MM.1S (cell line): Measurements from ENCODE around the gene DRICH1.

Experiments
- EZH2phosphoT487 ChIP-seq: fragments of 300-600 bp; sonication (generic); IDR thresholded peaks from 2 replicates; pipeline ENCODE4 v1.6.1; 2018; ENCODE audit warnings: antibody characterized with exemption, low read length
- TF ChIP-seq, protein P1 (sequence below): fragments of 300-600 bp; sonication (generic); IDR thresholded peaks from 2 replicates; pipeline ENCODE4 v1.5.1; 2016; ENCODE audit warnings: antibody characterized with exemption, low read length, mixed read lengths

DNA sequence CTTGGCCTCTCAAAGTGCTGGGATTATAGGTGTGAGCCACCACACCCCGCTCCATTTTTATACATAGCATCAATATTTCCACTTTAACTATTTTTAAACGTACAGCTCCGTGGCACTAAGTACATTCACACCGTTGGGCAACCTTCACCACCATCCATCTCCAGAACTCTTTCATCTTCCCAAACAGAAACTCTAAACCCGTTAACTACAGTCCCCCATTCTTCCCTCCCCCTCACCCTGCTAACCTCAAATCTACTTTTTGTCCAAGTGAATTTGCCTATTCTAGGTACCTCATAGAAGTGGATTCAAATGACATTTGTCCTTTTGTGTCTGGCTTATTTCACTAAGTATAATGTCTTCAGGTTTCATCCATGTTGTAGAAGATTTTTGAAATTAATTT lies 55.4 kb downstream of the DRICH1 start:
- TF ChIP-seq, protein P1, sequence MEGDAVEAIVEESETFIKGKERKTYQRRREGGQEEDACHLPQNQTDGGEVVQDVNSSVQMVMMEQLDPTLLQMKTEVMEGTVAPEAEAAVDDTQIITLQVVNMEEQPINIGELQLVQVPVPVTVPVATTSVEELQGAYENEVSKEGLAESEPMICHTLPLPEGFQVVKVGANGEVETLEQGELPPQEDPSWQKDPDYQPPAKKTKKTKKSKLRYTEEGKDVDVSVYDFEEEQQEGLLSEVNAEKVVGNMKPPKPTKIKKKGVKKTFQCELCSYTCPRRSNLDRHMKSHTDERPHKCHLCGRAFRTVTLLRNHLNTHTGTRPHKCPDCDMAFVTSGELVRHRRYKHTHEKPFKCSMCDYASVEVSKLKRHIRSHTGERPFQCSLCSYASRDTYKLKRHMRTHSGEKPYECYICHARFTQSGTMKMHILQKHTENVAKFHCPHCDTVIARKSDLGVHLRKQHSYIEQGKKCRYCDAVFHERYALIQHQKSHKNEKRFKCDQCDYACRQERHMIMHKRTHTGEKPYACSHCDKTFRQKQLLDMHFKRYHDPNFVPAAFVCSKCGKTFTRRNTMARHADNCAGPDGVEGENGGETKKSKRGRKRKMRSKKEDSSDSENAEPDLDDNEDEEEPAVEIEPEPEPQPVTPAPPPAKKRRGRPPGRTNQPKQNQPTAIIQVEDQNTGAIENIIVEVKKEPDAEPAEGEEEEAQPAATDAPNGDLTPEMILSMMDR, result no peak
- no peak for TF ChIP-seq EZH2phosphoT487
